IPS-NIHi7 (cell line): ENCODE data around the gene DDT.
"Not testable (repeated sequence)": the region's sequence is repeated elsewhere in the genome, so short reads cannot be mapped to it uniquely, and the experiment has no call there.

Experiments
- DNase-seq: peaks from one replicate; pipeline ENCODE4 v3.0.0; 2012; ENCODE audit warnings: mixed read lengths; ENCODE audit errors: extremely low spot score

The DDT gene

DNA sequence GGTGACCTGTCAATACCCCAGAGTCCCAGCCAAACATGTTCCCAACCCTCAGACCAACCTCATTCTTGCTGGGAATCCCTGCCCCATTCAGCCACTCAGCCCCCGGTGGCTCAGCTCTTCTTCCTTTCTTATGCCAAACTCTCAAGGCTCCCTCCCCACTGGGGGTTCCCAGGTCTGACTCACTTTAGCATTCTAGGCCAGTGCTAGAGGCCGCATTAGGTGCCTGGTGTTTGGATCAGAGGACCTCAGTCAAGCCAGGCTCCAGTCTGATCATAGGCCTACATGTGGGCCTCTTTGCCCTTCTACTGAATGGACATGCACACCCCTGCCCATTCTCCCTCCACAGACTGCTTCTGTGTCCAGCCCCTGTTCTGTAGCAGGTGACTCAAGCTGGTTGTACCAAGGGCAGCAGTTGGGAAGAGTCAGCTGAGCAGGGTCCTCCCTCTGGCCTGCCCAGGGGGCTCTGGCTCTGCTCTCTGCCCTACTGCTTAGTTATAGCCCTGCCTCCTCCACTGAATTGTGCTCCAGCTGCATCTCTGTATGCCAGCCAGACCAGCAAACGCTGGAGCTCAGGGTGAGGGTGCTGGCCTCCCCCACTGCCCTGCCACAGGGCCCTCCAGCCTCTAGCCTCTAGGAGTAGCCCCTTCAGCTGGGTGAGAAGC is 15.5 kb upstream of the DDT start:
- DNase-seq, result not testable (repeated sequence)

DNA sequence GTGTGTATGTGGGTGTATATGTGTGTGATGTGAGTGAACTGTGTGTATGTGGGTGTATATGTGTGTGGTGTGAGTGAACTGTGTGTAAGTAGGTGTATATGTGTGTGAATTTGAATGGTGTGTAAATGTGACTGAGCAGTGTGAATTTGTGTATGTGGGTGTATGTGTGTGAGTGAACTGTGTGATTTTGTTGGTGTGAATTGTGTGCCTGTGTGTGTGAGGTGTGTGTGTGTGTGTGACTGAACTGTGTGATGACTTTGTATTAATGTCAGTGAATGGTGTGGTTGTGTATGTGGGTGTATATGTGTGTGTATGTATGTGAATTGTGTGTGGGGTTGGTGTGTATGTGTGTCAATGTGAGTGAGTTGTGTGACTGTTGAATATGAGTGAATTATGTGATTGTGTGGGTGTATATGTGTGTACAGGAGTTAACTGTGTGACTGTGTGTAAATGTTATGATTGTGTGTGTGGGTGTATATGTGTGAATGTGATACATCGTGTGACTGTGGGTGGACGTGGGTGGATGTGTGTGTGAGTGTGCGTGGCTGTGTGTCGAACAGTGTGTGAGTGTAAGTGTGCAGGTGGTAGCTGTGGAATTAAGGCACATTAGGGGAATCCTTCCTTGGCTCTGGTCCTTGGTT is 12.4 kb upstream of the DDT start:
- not testable (repeated sequence) for DNase-seq

- DNase-seq, result not testable (repeated sequence)
Observed at GRCh38 chr22:23986089-23986488, 11.8 kb upstream of the DDT start.

GRCh38 chr22:23984430-23984829 is 10.2 kb upstream of the DDT start:
- no peak for DNase-seq

- DNase-seq, result not testable (repeated sequence)
Observed at GRCh38 chr22:23980567-23980966, 6.3 kb upstream of the DDT start.

GRCh38 chr22:23979557-23980240 is 5.5 kb upstream of the DDT start, which contains the start of gene GSTT2:
GSTT2 (plus strand) TSS chr22:23980134.
- not testable (repeated sequence) for DNase-seq

GRCh38 chr22:23977304-23977703 is 3.1 kb upstream of the DDT start:
- not testable (repeated sequence) for DNase-seq

DNA sequence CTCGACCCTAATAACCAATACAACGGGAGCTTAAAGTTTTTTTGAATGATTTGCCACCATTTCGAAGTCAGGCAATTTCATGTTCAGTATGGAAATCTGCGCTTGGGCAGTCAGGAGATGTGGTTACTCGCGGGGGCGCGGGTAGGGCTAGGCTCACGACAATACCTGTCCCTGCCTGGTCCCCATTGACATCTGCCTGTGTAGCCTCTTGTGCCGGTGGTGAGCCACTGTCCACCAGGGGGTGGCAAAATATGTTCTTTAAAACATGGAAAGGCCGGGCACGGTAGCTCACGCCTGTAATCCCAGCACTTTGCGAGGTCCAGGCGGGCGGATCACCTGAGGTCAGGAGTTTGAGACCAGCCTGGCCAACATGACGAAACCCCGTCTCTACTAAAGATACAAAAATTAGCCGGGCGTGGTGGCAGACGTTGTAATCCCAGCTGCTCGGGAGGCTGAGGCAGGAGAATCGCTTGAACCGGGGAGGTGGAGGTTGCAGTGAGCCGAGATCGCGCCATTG is 653 bp upstream of the DDT start:
- DNase-seq, result not testable (repeated sequence)

DNA sequence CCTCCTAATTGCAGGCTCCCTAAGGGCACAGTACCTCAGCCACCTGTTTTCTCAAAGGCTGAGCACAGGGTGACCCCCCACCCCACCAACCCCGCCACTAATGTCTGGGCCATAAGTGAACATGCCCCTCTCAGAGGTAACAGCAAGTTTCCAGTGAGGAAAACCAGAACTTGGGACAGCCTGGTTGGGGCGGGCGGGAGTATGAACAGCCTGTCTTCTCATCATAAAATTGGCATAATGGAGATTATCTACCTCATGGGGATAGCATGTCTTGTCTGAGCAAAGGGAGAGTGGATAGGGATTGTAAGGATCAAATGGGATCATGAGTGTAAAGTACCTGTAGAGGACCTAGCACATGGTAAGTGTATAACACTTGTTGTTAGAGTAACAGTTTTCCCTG is 2.3 kb downstream of the DDT start:
- DNase-seq, result peak; percentile 0

DNA sequence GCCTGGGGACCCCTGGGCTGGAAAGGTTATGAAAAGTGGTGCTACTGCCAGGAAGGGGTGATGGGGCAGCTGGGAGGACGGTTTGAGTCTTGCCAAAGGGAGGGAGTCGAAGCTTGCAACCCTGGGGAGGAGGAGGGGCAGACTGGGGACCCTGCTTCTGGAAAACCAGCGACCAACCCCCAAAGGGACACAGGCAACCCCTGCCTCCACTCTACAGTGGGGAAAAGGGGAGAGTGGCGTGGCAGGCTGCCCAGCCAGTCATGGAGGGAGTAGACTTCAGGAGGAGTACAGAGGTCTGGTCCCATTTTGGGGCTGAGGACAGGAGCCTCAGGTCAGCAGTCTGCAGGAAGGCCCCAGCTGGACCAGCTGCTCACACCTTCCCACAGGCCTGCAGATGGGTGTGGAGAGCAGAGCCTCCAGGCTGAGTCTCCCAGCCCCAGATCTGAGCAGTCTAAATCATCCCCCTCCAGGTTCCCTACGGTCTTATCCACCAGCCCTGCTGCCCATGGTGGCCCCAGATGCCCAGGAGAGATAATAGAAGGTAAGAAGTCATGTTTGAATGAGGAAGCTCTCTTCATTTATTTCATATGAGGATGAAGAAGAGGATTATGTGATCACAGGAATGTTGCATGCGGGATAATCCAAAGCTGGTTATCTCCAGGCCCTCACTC is 3.3 kb downstream of the DDT start:
- DNase-seq, result peak; percentile 3

- peak; percentile 0 for DNase-seq
Observed at GRCh38 chr22:23970201-23970641, 4.0 kb downstream of the DDT start.

- no peak for DNase-seq
Observed at GRCh38 chr22:23969071-23969470, 5.2 kb downstream of the DDT start.

- DNase-seq, result not testable (repeated sequence)
Observed at GRCh38 chr22:23966568-23966967, 7.7 kb downstream of the DDT start, which contains the start of gene DDTL. DDTL (plus strand) TSS chr22:23966888; CDS start chr22:23966915, 27 bp downstream.

- DNase-seq, result not testable (repeated sequence)
Observed at GRCh38 chr22:23966094-23966493, 8.1 kb downstream of the DDT start.

DNA sequence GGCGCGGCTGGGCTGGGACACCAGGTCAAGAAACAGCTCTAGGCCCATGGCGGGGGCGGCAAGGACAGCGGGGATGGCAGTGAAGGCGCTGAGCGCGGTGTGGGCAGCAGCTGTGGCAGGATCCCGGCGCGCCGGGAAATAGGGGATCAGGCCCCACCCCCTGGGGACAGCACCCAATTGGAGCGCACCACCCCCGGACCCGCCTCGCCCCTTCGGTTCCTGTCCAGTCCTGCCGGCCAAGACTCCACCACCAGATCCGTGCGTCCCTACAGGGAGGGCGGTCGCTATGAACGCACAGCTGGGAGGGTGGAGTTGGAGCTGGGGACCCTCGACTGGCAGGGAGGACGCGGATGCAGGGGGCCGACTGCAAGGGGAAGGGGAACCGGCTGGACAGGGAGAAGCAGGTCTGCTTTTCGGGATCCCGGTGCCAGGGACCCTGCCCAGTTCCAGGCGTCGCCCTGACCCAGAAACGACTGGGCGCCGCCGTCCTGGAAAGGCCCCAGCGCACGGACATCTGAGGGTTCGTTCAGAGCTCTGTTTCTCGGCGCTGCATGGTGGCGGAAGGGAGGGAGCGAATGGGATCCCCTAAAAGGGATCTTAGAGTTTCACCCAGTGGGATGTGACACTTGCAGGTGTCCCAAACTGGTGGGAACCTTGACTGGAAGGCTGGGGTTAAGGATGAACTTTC is 13.0 kb downstream of the DDT start, which contains the start of gene GSTT2B:
GSTT2B (minus strand) TSS at position 112 of the 688 bp plus-strand sequence; CDS start at position 48, 64 bp downstream.
- not testable (repeated sequence) for DNase-seq

DNA sequence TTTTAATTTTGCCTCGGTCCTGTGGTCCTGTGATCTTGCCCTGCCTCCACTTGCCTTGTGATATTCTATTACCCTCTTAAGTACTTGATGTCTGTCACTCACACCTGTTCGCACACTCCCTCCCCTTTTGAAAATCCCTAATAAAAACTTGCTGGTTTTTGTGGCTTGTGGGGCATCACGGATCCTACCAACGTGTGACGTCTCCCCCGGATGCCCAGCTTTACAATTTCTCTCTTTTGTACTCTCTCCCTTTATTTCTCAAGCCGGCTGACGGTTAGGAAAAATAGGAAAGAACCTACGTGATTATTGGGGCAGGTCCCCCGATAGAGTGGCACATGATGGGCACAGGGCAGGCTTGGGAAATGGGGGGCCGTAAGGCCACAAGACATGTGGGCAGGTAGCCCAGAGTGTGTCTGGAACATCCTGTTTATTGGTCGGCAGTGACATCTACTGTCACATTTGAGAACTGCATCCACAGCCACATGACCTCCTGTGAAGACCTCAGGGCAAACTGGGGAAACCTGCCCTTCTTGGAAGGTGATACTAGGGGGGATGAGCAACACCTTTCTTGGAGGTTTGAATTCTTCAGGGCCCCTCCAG is 17.8 kb downstream of the DDT start:
- DNase-seq, result peak; percentile 60

DNA sequence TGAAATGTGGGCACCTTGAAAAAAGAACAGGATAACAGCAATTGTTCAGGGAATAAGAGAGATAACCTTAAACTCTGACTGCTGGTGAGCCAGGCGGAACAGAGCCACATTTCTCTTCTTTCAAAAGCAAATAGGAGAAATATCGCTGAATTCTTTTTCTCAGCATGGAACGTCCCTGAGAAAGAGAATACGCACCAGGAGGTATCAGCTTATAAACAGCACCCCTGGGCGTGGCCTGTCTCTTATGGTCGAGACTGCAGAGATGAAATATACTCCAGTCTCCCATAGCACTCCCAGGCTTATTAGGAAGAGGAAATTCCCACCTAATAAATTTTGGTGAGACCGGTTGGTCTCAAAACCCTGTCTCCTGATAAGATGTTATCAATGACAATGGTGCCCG is 18.4 kb downstream of the DDT start:
- DNase-seq, result not testable (repeated sequence)

DNA sequence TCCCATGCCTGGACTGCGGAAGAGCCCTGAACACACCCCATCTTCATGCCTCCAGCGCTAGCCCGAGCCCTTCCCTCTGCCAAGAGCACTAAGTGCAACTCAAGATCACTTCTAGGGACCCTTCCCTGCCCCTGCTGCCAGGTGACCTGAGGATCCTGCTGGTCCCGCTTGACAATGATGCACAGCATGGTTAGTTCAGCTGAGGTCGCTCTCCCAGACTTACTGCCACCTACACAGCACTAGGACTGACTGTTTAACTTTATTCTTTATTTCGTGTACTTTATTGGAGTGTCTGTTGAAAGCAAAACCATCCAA is 19.3 kb downstream of the DDT start:
- DNase-seq, result not testable (repeated sequence)

- DNase-seq, result not testable (repeated sequence)
Observed at GRCh38 chr22:23954193-23954990, 19.8 kb downstream of the DDT start.

DNA sequence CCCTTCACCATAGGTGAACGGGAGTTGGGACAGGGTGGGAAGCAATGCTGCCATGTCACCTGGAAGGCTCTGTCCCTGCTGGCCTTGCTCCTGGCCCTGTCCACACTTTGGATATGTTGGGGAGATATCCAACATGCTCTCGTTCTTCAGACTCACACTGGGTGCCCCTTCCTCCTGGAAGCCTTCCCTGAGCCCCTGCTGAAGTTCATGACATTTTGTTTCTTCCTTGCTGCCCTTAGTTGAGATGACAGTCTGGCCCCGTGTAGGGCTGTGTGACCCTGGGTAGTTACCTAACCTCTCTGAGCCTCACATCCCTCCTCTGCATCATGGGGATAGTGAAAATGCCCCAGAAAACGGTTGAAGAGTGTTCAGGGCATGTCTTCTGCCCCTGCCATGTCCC is 20.8 kb downstream of the DDT start:
- not testable (repeated sequence) for DNase-seq
